Erythroblast (primary cell): ENCODE results near the gene CLEC4G.

Experiments
- GATA1 ChIP-seq: IDR thresholded peaks from 2 replicates; pipeline ENCODE4 v1.6.1; 2011; ENCODE audit warnings: low read depth, mild to moderate bottlenecking, control low read depth, low read length, moderate library complexity
- POLR2A ChIP-seq: IDR thresholded peaks from 2 replicates; pipeline ENCODE4 v1.6.1; 2011; ENCODE audit warnings: mild to moderate bottlenecking, low read length

- TF ChIP-seq POLR2A = no peak
- TF ChIP-seq GATA1 = no peak
These were observed 41.9 kb upstream of the CLEC4G start for GRCh38 chr19:7773841-7774240.
